Liver (tissue), 9 donors: ENCODE measurements around the gene EVA1C. TPM values are rescaled to one million over a fixed set of nuclear protein-coding genes. Genes with fewer than 3 reads are reported as not detected.

Experiments
- DNase-seq: peaks from one replicate; pipeline ENCODE4 v3.0.0-alpha.2; 2017; ENCODE audit warnings: low spot score
- H3K27ac ChIP-seq, 2 donors: one replicate each; pipeline ENCODE4 v1.7.0; 2013; ENCODE audit warnings: inconsistent platforms in 2 of 2, low read length in 2 of 2, control low read depth in 1 of 2, low read depth in 1 of 2, mild to moderate bottlenecking in 1 of 2
- H3K27me3 ChIP-seq, 4 donors: one replicate each; pipeline versions ENCODE4 v1.6.1 to v1.7.0; 2013; ENCODE audit warnings: low read length in 3 of 4, inconsistent platforms in 1 of 4, mild to moderate bottlenecking in 1 of 4, moderate library complexity in 1 of 4; ENCODE audit not compliant: control insufficient read depth in 4 of 4, insufficient read depth in 4 of 4
- H3K36me3 ChIP-seq, 4 donors: one replicate each; pipeline versions ENCODE4 v1.6.1 to v1.7.0; 2013; ENCODE audit warnings: low read length in 3 of 4, mild to moderate bottlenecking in 3 of 4, low read depth in 1 of 4, moderate library complexity in 1 of 4; ENCODE audit not compliant: control insufficient read depth in 4 of 4, insufficient read depth in 3 of 4
- H3K4me1 ChIP-seq, 4 donors: one replicate each; pipeline versions ENCODE4 v1.6.1 to v1.7.0; 2013; ENCODE audit warnings: low read length in 3 of 4, mild to moderate bottlenecking in 3 of 4, moderate library complexity in 1 of 4; ENCODE audit not compliant: control insufficient read depth in 4 of 4, insufficient read depth in 4 of 4
- H3K4me3 ChIP-seq, 3 donors: one replicate each; pipeline versions ENCODE4 v1.6.1 to v1.7.0; 2013; ENCODE audit warnings: low read length in 3 of 3, control low read depth in 1 of 3, low read depth in 1 of 3, mild to moderate bottlenecking in 1 of 3
- H3K9ac ChIP-seq, 2 donors: one replicate each; pipeline ENCODE4 v1.7.0; 2013; ENCODE audit warnings: low read length in 2 of 2, mild to moderate bottlenecking in 2 of 2, moderate library complexity in 2 of 2, control low read depth in 1 of 2, low read depth in 1 of 2
- H3K9me3 ChIP-seq, 4 donors: one replicate each; pipeline versions ENCODE4 v1.6.1 to v1.7.0; 2013; ENCODE audit warnings: low read length in 3 of 4; ENCODE audit not compliant: control insufficient read depth in 4 of 4
- EGR1 ChIP-seq, 2 donors: IDR thresholded peaks; 2 replicates each; pipeline ENCODE4 v1.6.1; 2016 to 2018; ENCODE audit warnings: antibody characterized with exemption in 2 of 2, low read depth in 2 of 2
- FOXA1 ChIP-seq: IDR thresholded peaks from 2 replicates; pipeline ENCODE4 v1.6.1; 2016; ENCODE audit warnings: antibody characterized with exemption
- FOXA2 ChIP-seq: IDR thresholded peaks from 2 replicates; pipeline ENCODE4 v1.6.1; 2016; ENCODE audit warnings: antibody characterized with exemption
- GABPA ChIP-seq, 2 donors: IDR thresholded peaks in 1 of 2; conservative IDR thresholded peaks in 1 of 2; 2 replicates each; pipeline ENCODE4 v1.6.1; 2016; ENCODE audit warnings: antibody characterized with exemption in 2 of 2, mild to moderate bottlenecking in 1 of 2, moderate library complexity in 1 of 2
- HNF4A ChIP-seq, 2 donors: conservative IDR thresholded peaks; 2 replicates each; pipeline ENCODE4 v1.6.1; 2016; ENCODE audit warnings: antibody characterized with exemption in 2 of 2, mild to moderate bottlenecking in 2 of 2
- HNF4G ChIP-seq: IDR thresholded peaks from 2 replicates; pipeline ENCODE4 v1.6.1; 2016; ENCODE audit warnings: antibody characterized with exemption
- JUND ChIP-seq, 2 donors: IDR thresholded peaks; 2 replicates each; pipeline ENCODE4 v1.6.1; 2016; ENCODE audit warnings: antibody characterized with exemption in 2 of 2
- MAX ChIP-seq: IDR thresholded peaks from 2 replicates; pipeline ENCODE4 v1.6.1; 2016; ENCODE audit warnings: antibody characterized with exemption
- NR2F2 ChIP-seq: IDR thresholded peaks from 2 replicates; pipeline ENCODE4 v1.6.1; 2016; ENCODE audit warnings: antibody characterized with exemption
- RAD21 ChIP-seq, 2 donors: IDR thresholded peaks; 2 replicates each; pipeline ENCODE4 v1.6.1; 2016; ENCODE audit warnings: antibody characterized with exemption in 2 of 2, mild to moderate bottlenecking in 2 of 2
- REST ChIP-seq: IDR thresholded peaks from 2 replicates; pipeline ENCODE4 v1.6.1; 2016; ENCODE audit warnings: antibody characterized with exemption, mild to moderate bottlenecking
- RXRA ChIP-seq, 2 donors: IDR thresholded peaks; 2 replicates each; pipeline ENCODE4 v1.6.1; 2017 to 2018; ENCODE audit warnings: antibody characterized with exemption in 2 of 2, mild to moderate bottlenecking in 1 of 2
- SP1 ChIP-seq: IDR thresholded peaks from 2 replicates; pipeline ENCODE4 v1.6.1; 2018; ENCODE audit warnings: antibody characterized with exemption, mild to moderate bottlenecking
- TAF1 ChIP-seq: conservative IDR thresholded peaks from 2 replicates; pipeline ENCODE4 v1.6.1; 2016; ENCODE audit warnings: antibody characterized with exemption, mild to moderate bottlenecking
- WGBS: extraction: QIAGEN DNeasy Blood & Tissue Kit; methylation state at CpG from one replicate; pipeline ENCODE4 v1.1.7; 2013; 5-methylcytosine and 5-hydroxymethylcytosine counted together
- polyA plus RNA-seq, 2 donors: library from polyadenylated mRNA; stranded (reverse) in 1 of 2; unstranded in 1 of 2; fragments of 200-250 nt in 1 of 2; fragments of >200 nt in 1 of 2; fragmentation: Nextera tagmentation in 1 of 2; extraction: Ambion mirVana in 1 of 2; gene quantifications; one replicate each; pipeline versions ENCODE4 v1.2.1 to v1.2.3, GENCODE V29; 2013 to 2015
- total RNA-seq, 2 donors: library from RNA; depleted of rRNA; stranded (reverse); fragments of >200 nt; gene quantifications; one replicate each; pipeline ENCODE4 v1.2.3, GENCODE V29; 2014
- TF ChIP-seq, protein P1 (sequence below): fragments of 150-350 bp; IDR thresholded peaks from 2 replicates; pipeline ENCODE4 v1.5.1; 2017; ENCODE audit warnings: improper control_type of control experiment, low read depth, low read length; ENCODE audit not compliant: missing input control
- donor health status: healthy.
- donor health status: healthy.
- donor health status: healthy.
- donor health status: healthy.
- donor health status: healthy.

Gene EVA1C
- total and polyA plus RNA-seq, 4 donors: 0.47 to 3.3 (median 2.4) TPM

GRCh38 chr21:32532636-32533035, 120.1 kb downstream of the EVA1C start:
- no peak for TF ChIP-seq FOXA2
- no peak for TF ChIP-seq JUND (IDR thresholded peaks at IDR 0.05)
- TF ChIP-seq HNF4A (conservative IDR thresholded peaks at IDR 0.05): no peak
- no peak for TF ChIP-seq EGR1 (IDR thresholded peaks at IDR 0.05; ENCODE audit: low read depth in 2 of 2)
- TF ChIP-seq REST: no peak
- TF ChIP-seq MAX: no peak
- no peak for TF ChIP-seq NR2F2
- Histone ChIP-seq H3K27ac (no peak overlapping the region), H3K4me3 (no peak overlapping the region), H3K4me1 (no peaks in the 10 kb centered on the region), H3K9ac (no peak overlapping the region), H3K27me3 (no peaks in the 10 kb centered on the region), H3K36me3 (no peaks in the 10 kb centered on the region), H3K9me3 (no peaks in the 10 kb centered on the region)
- WGBS: 87% methylated on average over 6 of the region's 6 CpGs
- DNase-seq: no peak

GRCh38 chr21:32533053-32533452, 120.5 kb downstream of the EVA1C start:
- H3K4me3 ChIP-seq: no peak overlapping the region
- WGBS: 83% methylated on average over 4 of the region's 4 CpGs
- no peak overlapping the region for H3K9ac ChIP-seq
- no peaks in the 10 kb centered on the region for H3K9me3 ChIP-seq
- no peaks in the 10 kb centered on the region for H3K27me3 ChIP-seq
- DNase-seq: no peak
- TF ChIP-seq HNF4G: no peak
- no peak for TF ChIP-seq RXRA (IDR thresholded peaks at IDR 0.05)
- TF ChIP-seq RAD21 (IDR thresholded peaks at IDR 0.05): no peak
- no peak for TF ChIP-seq HNF4A (conservative IDR thresholded peaks at IDR 0.05)
- no peak for TF ChIP-seq EGR1 (IDR thresholded peaks at IDR 0.05; ENCODE audit: low read depth in 2 of 2)
- no peak for TF ChIP-seq GABPA (IDR thresholded peaks at IDR 0.05 in 1 of 2, conservative IDR thresholded peaks at IDR 0.05 in 1 of 2)
- no peak for TF ChIP-seq SP1
- TF ChIP-seq FOXA1: no peak
- TF ChIP-seq, protein P1, sequence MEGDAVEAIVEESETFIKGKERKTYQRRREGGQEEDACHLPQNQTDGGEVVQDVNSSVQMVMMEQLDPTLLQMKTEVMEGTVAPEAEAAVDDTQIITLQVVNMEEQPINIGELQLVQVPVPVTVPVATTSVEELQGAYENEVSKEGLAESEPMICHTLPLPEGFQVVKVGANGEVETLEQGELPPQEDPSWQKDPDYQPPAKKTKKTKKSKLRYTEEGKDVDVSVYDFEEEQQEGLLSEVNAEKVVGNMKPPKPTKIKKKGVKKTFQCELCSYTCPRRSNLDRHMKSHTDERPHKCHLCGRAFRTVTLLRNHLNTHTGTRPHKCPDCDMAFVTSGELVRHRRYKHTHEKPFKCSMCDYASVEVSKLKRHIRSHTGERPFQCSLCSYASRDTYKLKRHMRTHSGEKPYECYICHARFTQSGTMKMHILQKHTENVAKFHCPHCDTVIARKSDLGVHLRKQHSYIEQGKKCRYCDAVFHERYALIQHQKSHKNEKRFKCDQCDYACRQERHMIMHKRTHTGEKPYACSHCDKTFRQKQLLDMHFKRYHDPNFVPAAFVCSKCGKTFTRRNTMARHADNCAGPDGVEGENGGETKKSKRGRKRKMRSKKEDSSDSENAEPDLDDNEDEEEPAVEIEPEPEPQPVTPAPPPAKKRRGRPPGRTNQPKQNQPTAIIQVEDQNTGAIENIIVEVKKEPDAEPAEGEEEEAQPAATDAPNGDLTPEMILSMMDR: no peak
- TF ChIP-seq TAF1: no peak
- no peak for TF ChIP-seq FOXA2
- no peak for TF ChIP-seq REST
- H3K4me1 ChIP-seq: no peaks in the 10 kb centered on the region
- H3K36me3 ChIP-seq: no peaks in the 10 kb centered on the region
- H3K27ac ChIP-seq: no peak overlapping the region
